D721Med (cell line): ENCODE results near the gene CHD6.

Experiments
- DNase-seq: peaks from one replicate; pipeline ENCODE4 v3.0.0; 2011; ENCODE audit warnings: low spot score; ENCODE audit not compliant: insufficient read length
- FAIRE-seq: peaks from 2 replicates; lab custom pipeline; 2011; peaks lifted over from hg19 to GRCh38; lab: Jason Lieb, UNC
- TF ChIP-seq, protein P1 (sequence below): IDR thresholded peaks from 2 replicates; pipeline ENCODE4 v1.5.1; 2012; ENCODE audit warnings: mild to moderate bottlenecking, control low read depth; ENCODE audit not compliant: insufficient read depth; ENCODE audit errors: missing control alignments

The CHD6 gene

DNA sequence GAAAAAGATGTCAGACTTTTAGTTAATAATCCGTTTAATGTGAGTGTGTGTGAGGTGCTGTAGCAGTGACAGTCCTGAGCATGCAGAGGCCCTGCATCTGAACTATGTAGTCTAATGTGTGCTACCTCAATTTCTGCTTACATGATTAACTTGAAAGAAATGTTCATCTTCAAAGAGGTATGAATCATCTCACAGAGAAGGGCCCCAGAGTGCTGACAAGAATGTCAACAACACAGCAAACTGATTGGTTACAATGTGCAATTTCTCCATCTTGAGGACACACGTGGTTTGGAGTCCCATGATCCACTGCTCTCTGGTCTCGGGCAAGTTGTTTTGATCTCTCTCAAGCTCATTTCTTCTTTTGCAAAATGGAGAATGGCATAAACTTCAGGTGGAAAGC, 189.9 kb downstream of the CHD6 start:
- FAIRE-seq (no peak), DNase-seq (no peak)
- TF ChIP-seq, protein P1, sequence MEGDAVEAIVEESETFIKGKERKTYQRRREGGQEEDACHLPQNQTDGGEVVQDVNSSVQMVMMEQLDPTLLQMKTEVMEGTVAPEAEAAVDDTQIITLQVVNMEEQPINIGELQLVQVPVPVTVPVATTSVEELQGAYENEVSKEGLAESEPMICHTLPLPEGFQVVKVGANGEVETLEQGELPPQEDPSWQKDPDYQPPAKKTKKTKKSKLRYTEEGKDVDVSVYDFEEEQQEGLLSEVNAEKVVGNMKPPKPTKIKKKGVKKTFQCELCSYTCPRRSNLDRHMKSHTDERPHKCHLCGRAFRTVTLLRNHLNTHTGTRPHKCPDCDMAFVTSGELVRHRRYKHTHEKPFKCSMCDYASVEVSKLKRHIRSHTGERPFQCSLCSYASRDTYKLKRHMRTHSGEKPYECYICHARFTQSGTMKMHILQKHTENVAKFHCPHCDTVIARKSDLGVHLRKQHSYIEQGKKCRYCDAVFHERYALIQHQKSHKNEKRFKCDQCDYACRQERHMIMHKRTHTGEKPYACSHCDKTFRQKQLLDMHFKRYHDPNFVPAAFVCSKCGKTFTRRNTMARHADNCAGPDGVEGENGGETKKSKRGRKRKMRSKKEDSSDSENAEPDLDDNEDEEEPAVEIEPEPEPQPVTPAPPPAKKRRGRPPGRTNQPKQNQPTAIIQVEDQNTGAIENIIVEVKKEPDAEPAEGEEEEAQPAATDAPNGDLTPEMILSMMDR, result no peak

DNA sequence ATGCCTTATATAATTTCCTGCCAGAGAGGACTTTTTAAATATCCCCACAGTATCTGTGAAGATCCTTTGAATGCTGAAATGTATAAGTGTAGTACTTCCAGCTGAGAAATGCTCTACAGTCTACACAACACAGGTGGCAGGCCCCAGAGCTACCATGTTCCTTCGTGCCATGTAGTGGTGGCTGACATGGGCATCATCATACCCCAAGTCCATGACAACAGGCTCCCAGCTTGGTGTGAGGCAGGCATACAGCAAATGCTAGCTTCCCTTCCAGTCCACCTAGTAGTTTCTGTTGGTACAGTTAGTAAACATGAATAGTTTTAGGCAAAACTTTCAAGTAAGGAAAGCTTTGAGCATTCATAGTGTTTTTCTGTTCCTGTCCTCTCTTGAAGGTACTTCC, 190.3 kb downstream of the CHD6 start:
- TF ChIP-seq, protein P1, result no peak
- no peak for FAIRE-seq

DNA sequence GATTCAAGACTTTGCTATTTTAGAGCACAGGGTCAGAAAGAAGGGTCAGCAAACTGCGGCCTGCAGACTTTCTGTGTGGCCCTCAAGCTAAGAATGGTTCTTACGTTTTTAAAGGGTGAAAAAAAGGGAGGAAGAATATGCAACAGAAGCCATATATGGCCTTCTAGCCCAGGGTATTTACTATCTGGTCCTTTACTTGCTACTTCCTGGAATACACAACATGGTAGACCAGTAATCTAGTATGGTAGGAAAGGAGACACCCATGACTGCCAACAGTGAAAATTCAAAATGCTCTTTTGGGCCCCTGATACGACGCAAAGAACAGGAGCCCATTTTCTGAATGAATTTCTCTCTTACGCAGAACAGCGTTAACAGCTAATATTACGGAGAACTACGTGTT, 191.2 kb downstream of the CHD6 start:
- TF ChIP-seq, protein P1, result no peak
- no peak for DNase-seq
- FAIRE-seq, result no peak

More for the DNA sequence above, 190.3 kb downstream of the CHD6 start:
- no peak for DNase-seq

GRCh38 chr20:41426086-41426830, 191.9 kb downstream of the CHD6 start:
- DNase-seq, result no peak
- TF ChIP-seq, protein P1, result no peak
- no peak for FAIRE-seq

GRCh38 chr20:41425180-41425884, 192.8 kb downstream of the CHD6 start:
- FAIRE-seq (no peak), DNase-seq (no peak)
- TF ChIP-seq, protein P1, result no peak

GRCh38 chr20:41424546-41424945, 193.6 kb downstream of the CHD6 start:
- FAIRE-seq (no peak), DNase-seq (no peak)
- TF ChIP-seq, protein P1, result no peak

- TF ChIP-seq, protein P1, result no peak
- FAIRE-seq, result no peak
These were observed 194.2 kb downstream of the CHD6 start for GRCh38 chr20:41424011-41424410.

More at GRCh38 chr20:41424011-41424410, 194.2 kb downstream of the CHD6 start:
- no peak for DNase-seq
